ENCODE results near the gene SLC39A3. TPM values are rescaled to one million over a fixed set of nuclear protein-coding genes. Genes with fewer than 3 reads are reported as not detected.

SLC39A3 gene
- total RNA-seq, 5 donors from 2014 or later (not counting 1 experiment from before 2014, with no cell fraction given): 13.2 to 24.5 (median 19.6) TPM

GRCh38 chr19:2775556-2776430, 36.0 kb upstream of the SLC39A3 start:
- no peaks in the 10 kb centered on the region for H3K27me3 ChIP-seq (replicated peaks in 1 of 2; ENCODE audit: control insufficient read depth in 2 of 2, extremely low read depth in 1 of 2, insufficient read depth in 2 of 2, low read length in 1 of 2)
- Mint-ChIP-seq H3K4me1 (peaks cover 48 to 51% (median 50%) of the 10 kb centered on the region in 3 donors), H3K27me3 (no peaks in the 10 kb centered on the region), H3K36me3 (peaks cover 5% of the 10 kb centered on the region), H3K27ac (peak overlapping the region; percentile 96 to 97), H3K9me3 (no peaks in the 10 kb centered on the region), H3K4me3 (peak overlapping the region; percentile 79 to 86 (median 81))
- ChIA-PET CTCF (interaction anchor here in 1 of 2 donors (0.7 to 1.3 kb wide), 3 partner anchors 65 to 127 kb away, joined by 3 to 4 read pairs (median 3); partner anchors contain the start of genes ZNF555 and ZNF57), POLR2A (interaction anchor here in 1 of 2 donors (1.0 kb wide), 1 partner anchor 31 kb away, joined by 15 read pairs; no protein-coding TSS in a partner anchor)
- 39% methylated on average over 21 of the region's 29 CpGs for WGBS (ENCODE audit: insufficient coverage)
- H3K4me1 ChIP-seq (ENCODE audit: control insufficient read depth in 1 of 2, extremely low read depth in 1 of 2, insufficient read depth in 2 of 2, low read length in 2 of 2): peaks cover 6 to 32% of the 10 kb centered on the region in 2 experiments
- H3K4me3 ChIP-seq (ENCODE audit: control insufficient read depth in 1 of 2, extremely low read depth in 1 of 2, low read length in 1 of 2): peak overlapping the region; percentile 25 to 40
- peaks cover 2 to 4% of the 10 kb centered on the region in 2 donors for H3K36me3 ChIP-seq (ENCODE audit: control insufficient read depth in 2 of 2, extremely low read depth in 1 of 2, insufficient read depth in 1 of 2, low read length in 1 of 2)
- H3K9me3 ChIP-seq: no peaks in the 10 kb centered on the region
- peak; percentile 59 to 83 (median 76) for ATAC-seq (replicated peaks in 1 of 4)
- peak overlapping the region; percentile 80 for H3K27ac ChIP-seq (ENCODE audit: low read length)
- DNase-seq: peak; percentile 11 to 79 (median 56)

GRCh38 chr19:2774953-2775555, 35.2 kb upstream of the SLC39A3 start:
- Histone ChIP-seq H3K4me3 (ENCODE audit: control insufficient read depth in 1 of 2, extremely low read depth in 1 of 2, low read length in 1 of 2) (no peak overlapping the region), H3K27me3 (replicated peaks in 1 of 2; ENCODE audit: control insufficient read depth in 2 of 2, extremely low read depth in 1 of 2, insufficient read depth in 2 of 2, low read length in 1 of 2) (no peaks in the 10 kb centered on the region), H3K27ac (ENCODE audit: low read length) (peak overlapping the region; percentile 80), H3K36me3 (ENCODE audit: control insufficient read depth in 2 of 2, extremely low read depth in 1 of 2, insufficient read depth in 1 of 2, low read length in 1 of 2) (peaks cover 7% of the 10 kb centered on the region in 2 donors), H3K9me3 (no peaks in the 10 kb centered on the region), H3K4me1 (ENCODE audit: control insufficient read depth in 1 of 2, extremely low read depth in 1 of 2, insufficient read depth in 2 of 2, low read length in 2 of 2) (peaks cover 6 to 29% of the 10 kb centered on the region in 2 experiments)
- CTCF ChIA-PET: interaction anchor here in 1 of 2 donors (1.0 to 1.3 kb wide), 2 partner anchors 66 to 127 kb away, joined by 3 to 4 read pairs; partner anchors contain the start of gene ZNF555
- H3K4me1 Mint-ChIP-seq: peaks cover 41 to 44% (median 43%) of the 10 kb centered on the region in 3 donors
- POLR2A ChIA-PET: interaction anchor here in 1 of 2 donors (1.0 kb wide), 1 partner anchor 30 kb away, joined by 15 read pairs; no protein-coding TSS in a partner anchor
- no peaks in the 10 kb centered on the region for H3K9me3 Mint-ChIP-seq
- WGBS (ENCODE audit: insufficient coverage): 82% methylated on average over 21 of the region's 24 CpGs
- peak overlapping the region; percentile 79 to 86 (median 81) for H3K4me3 Mint-ChIP-seq
- peak overlapping the region; percentile 96 to 97 for H3K27ac Mint-ChIP-seq
- H3K27me3 Mint-ChIP-seq: no peaks in the 10 kb centered on the region
- H3K36me3 Mint-ChIP-seq: peaks cover 5% of the 10 kb centered on the region
- ATAC-seq (replicated peaks in 1 of 4) (peak in 1 of 4 experiments; percentile 45), DNase-seq (peak in 2 of 35 experiments; percentile 11 to 22)

DNA sequence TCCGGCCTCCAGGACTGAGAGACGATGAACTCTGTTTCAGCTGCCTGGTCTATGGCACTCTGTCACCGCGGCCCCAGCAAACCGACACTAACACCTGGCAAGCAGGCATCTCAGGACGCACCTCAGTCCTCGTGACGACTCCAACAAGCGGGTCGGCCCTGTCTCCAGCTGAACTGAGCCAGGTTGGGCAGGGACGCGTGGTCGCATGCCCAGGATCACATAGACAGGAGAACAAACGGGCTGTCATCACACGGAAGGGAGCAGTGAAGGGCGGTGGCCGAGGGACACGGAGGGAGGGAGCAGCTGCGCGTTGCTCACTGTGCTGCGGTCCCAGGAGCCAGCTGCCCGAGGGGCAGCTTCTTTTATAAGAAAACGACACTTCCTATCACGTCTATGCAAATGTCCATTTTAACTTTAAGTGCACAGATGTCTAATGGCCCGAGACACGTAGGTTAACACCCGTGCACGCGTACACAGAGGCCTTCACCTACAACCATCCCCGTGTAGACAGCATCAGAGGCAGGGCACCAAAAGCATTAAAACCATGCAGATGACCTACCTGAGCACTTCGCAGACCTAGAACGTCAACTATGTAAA, 34.4 kb upstream of the SLC39A3 start:
- Histone ChIP-seq H3K27me3 (replicated peaks in 1 of 2; ENCODE audit: control insufficient read depth in 2 of 2, extremely low read depth in 1 of 2, insufficient read depth in 2 of 2, low read length in 1 of 2) (no peaks in the 10 kb centered on the region), H3K9me3 (no peaks in the 10 kb centered on the region), H3K4me3 (ENCODE audit: control insufficient read depth in 1 of 2, extremely low read depth in 1 of 2, low read length in 1 of 2) (no peak overlapping the region), H3K27ac (ENCODE audit: low read length) (no peak overlapping the region), H3K4me1 (ENCODE audit: control insufficient read depth in 1 of 2, extremely low read depth in 1 of 2, insufficient read depth in 2 of 2, low read length in 2 of 2) (peaks cover 6 to 31% of the 10 kb centered on the region in 2 experiments), H3K36me3 (ENCODE audit: control insufficient read depth in 2 of 2, extremely low read depth in 1 of 2, insufficient read depth in 1 of 2, low read length in 1 of 2) (peaks cover 6 to 9% of the 10 kb centered on the region in 2 donors)
- Mint-ChIP-seq H3K27ac (peak overlapping the region in 1 of 2 donors; percentile 8), H3K4me3 (no peak overlapping the region), H3K4me1 (peaks cover 39 to 42% (median 41%) of the 10 kb centered on the region in 3 donors), H3K36me3 (peaks cover 5% of the 10 kb centered on the region), H3K9me3 (no peaks in the 10 kb centered on the region), H3K27me3 (no peaks in the 10 kb centered on the region)
- ChIA-PET CTCF (no interaction called here), POLR2A (no interaction called here)
- ATAC-seq (replicated peaks in 1 of 4) (no peak), DNase-seq (no peak)
- WGBS (ENCODE audit: insufficient coverage): 92% methylated on average over 28 of the region's 32 CpGs

GRCh38 chr19:2771786-2772674, 32.2 kb upstream of the SLC39A3 start:
- Mint-ChIP-seq H3K4me1 (peaks cover 27 to 36% (median 34%) of the 10 kb centered on the region in 3 donors), H3K4me3 (peak overlapping the region in 1 of 3 donors; percentile 32), H3K27ac (no peak overlapping the region), H3K9me3 (no peaks in the 10 kb centered on the region), H3K36me3 (peaks cover 5% of the 10 kb centered on the region), H3K27me3 (no peaks in the 10 kb centered on the region)
- DNase-seq (no peak), ATAC-seq (replicated peaks in 1 of 4) (no peak)
- Histone ChIP-seq H3K36me3 (ENCODE audit: control insufficient read depth in 2 of 2, extremely low read depth in 1 of 2, insufficient read depth in 1 of 2, low read length in 1 of 2) (peaks cover 15 to 21% of the 10 kb centered on the region in 2 donors), H3K27ac (ENCODE audit: low read length) (no peak overlapping the region), H3K4me1 (ENCODE audit: control insufficient read depth in 1 of 2, extremely low read depth in 1 of 2, insufficient read depth in 2 of 2, low read length in 2 of 2) (peaks cover 6 to 31% of the 10 kb centered on the region in 2 experiments), H3K9me3 (no peaks in the 10 kb centered on the region), H3K27me3 (replicated peaks in 1 of 2; ENCODE audit: control insufficient read depth in 2 of 2, extremely low read depth in 1 of 2, insufficient read depth in 2 of 2, low read length in 1 of 2) (no peaks in the 10 kb centered on the region), H3K4me3 (ENCODE audit: control insufficient read depth in 1 of 2, extremely low read depth in 1 of 2, low read length in 1 of 2) (no peak overlapping the region)
- WGBS (ENCODE audit: insufficient coverage): 94% methylated on average over 15 of the region's 29 CpGs
- ChIA-PET CTCF (interaction anchor here in 1 of 2 donors (0.5 kb wide), 1 partner anchor 682 kb away, joined by 3 read pairs; no protein-coding TSS in a partner anchor), POLR2A (no interaction called here)

GRCh38 chr19:2770055-2771013, 30.5 kb upstream of the SLC39A3 start:
- Histone ChIP-seq H3K27ac (ENCODE audit: low read length) (no peak overlapping the region), H3K9me3 (no peaks in the 10 kb centered on the region), H3K4me1 (ENCODE audit: control insufficient read depth in 1 of 2, extremely low read depth in 1 of 2, insufficient read depth in 2 of 2, low read length in 2 of 2) (peaks cover 2 to 18% of the 10 kb centered on the region in 2 experiments), H3K27me3 (replicated peaks in 1 of 2; ENCODE audit: control insufficient read depth in 2 of 2, extremely low read depth in 1 of 2, insufficient read depth in 2 of 2, low read length in 1 of 2) (no peaks in the 10 kb centered on the region), H3K36me3 (ENCODE audit: control insufficient read depth in 2 of 2, extremely low read depth in 1 of 2, insufficient read depth in 1 of 2, low read length in 1 of 2) (peaks cover 24 to 37% of the 10 kb centered on the region in 2 donors), H3K4me3 (ENCODE audit: control insufficient read depth in 1 of 2, extremely low read depth in 1 of 2, low read length in 1 of 2) (no peak overlapping the region)
- POLR2A ChIA-PET: no interaction called here
- Mint-ChIP-seq H3K36me3 (peaks cover 5% of the 10 kb centered on the region), H3K27ac (no peak overlapping the region), H3K9me3 (no peaks in the 10 kb centered on the region), H3K27me3 (no peaks in the 10 kb centered on the region), H3K4me1 (peaks cover 12 to 23% (median 21%) of the 10 kb centered on the region in 3 donors), H3K4me3 (no peak overlapping the region)
- WGBS (ENCODE audit: insufficient coverage): 90% methylated on average over 37 of the region's 40 CpGs
- DNase-seq (no peak), ATAC-seq (replicated peaks in 1 of 4) (no peak)
- CTCF ChIA-PET: no interaction called here

Measured in T-cell (primary cell).